Panc1 (cell line): ENCODE results near the gene DCP2. TPM values are rescaled to one million over a fixed set of nuclear protein-coding genes. Genes with fewer than 3 reads are reported as not detected.

Experiments
- ATAC-seq: fragments of 200-7000 bp; cut with Tn5 transposase; 2 replicates; pipeline ENCODE4 v1.9.1; 2020; ENCODE audit warnings: mild to moderate bottlenecking, moderate library complexity
- BruUV-seq: library from RNA; stranded (reverse); fragments of 400-500 nt; replicated peaks from 2 replicates; lab custom pipeline; 2021; lab: Mats Ljungman, UMichigan
- CTCF ChIA-PET: fragments of 300-600 bp; sonication (Branson Sonifier 250); formaldehyde crosslinking; loops from one replicate; lab custom pipeline; 2022; ENCODE audit warnings: antibody characterized with exemption; lab: Charles Lee
- POLR2A ChIA-PET: fragments of 300-600 bp; sonication (Branson Sonifier 250); formaldehyde crosslinking; loops from one replicate; lab custom pipeline; 2022; ENCODE audit warnings: antibody characterized with exemption; lab: Charles Lee
- DNase-seq: peaks from one replicate; pipeline ENCODE4 v3.0.0-alpha.2; 2010; ENCODE audit warnings: low read depth, low spot score
- H3K27ac ChIP-seq: 2 replicates; pipeline ENCODE4 v1.5.1; 2011; ENCODE audit warnings: mild to moderate bottlenecking, low read length, inconsistent platforms
- H3K27me3 ChIP-seq: fragments of 200-500 bp; sonication (Bioruptor generic); 2 replicates; pipeline ENCODE4 v1.6.0; 2014; ENCODE audit warnings: low read length, inconsistent platforms; ENCODE audit not compliant: control insufficient read depth, insufficient read depth
- H3K36me3 ChIP-seq: fragments of 200-500 bp; sonication (Bioruptor generic); 2 replicates; pipeline ENCODE4 v1.5.1; 2014; ENCODE audit warnings: inconsistent platforms, mild to moderate bottlenecking, low read length, moderate library complexity; ENCODE audit not compliant: control insufficient read depth, insufficient read depth
- H3K4me1 ChIP-seq: 2 replicates; pipeline ENCODE4 v1.5.1; 2011; ENCODE audit warnings: inconsistent platforms, mild to moderate bottlenecking, low read length, moderate library complexity; ENCODE audit not compliant: control insufficient read depth, insufficient read depth
- H3K4me3 ChIP-seq, 2 experiments: 2 replicates each; pipeline ENCODE4 v1.5.1; 2011 to 2012; ENCODE audit warnings: low read depth in 2 of 2, low read length in 2 of 2, mild to moderate bottlenecking in 2 of 2, inconsistent platforms in 1 of 2, moderate library complexity in 1 of 2
- H3K9me3 ChIP-seq: fragments of 200-500 bp; sonication (Bioruptor generic); 2 replicates; pipeline ENCODE4 v1.5.1; 2014; ENCODE audit warnings: low read depth, mild to moderate bottlenecking, inconsistent platforms, low read length, moderate library complexity; ENCODE audit not compliant: control insufficient read depth, insufficient read depth
- POLR2AphosphoS5 ChIP-seq: IDR thresholded peaks from 2 replicates; pipeline ENCODE4 v1.6.1; 2012; ENCODE audit warnings: mild to moderate bottlenecking, low read depth, low read length, moderate library complexity
- REST ChIP-seq, 2 experiments: IDR thresholded peaks; 2 replicates each; pipeline ENCODE4 v1.6.1; 2011 to 2012; ENCODE audit warnings: low read depth in 2 of 2, control low read depth in 1 of 2, low read length in 1 of 2, mild to moderate bottlenecking in 1 of 2, moderate library complexity in 1 of 2; ENCODE audit not compliant: insufficient read depth in 1 of 2
- SIN3A ChIP-seq: IDR thresholded peaks from 2 replicates; pipeline ENCODE4 v1.6.1; 2012; ENCODE audit warnings: low read depth, mild to moderate bottlenecking, low read length, moderate library complexity, borderline replicate concordance; ENCODE audit not compliant: insufficient read depth
- TCF7L2 ChIP-seq: IDR thresholded peaks from 2 replicates; pipeline ENCODE4 v1.6.1; 2011; ENCODE audit warnings: mild to moderate bottlenecking, low read depth, low read length, inconsistent platforms
- in situ Hi-C: cut with HindIII; loops from 2 replicates; pipeline ENCODE4 v1.10.0; 2016; ENCODE audit warnings: low sequenced_read_pairs, low pct_unique_long_range_greater_than_20kb
- intact Hi-C: fragments of 100-400 bp; cut with micrococcal nuclease; formaldehyde crosslinking; loops from one replicate; pipeline ENCODE4 v1.10.0; 2022; ENCODE audit not compliant: unreplicated experiment
- total RNA-seq: library from RNA; stranded (reverse); gene quantifications from one replicate; pipeline ENCODE4 v1.2.1, GENCODE V29; 2021; ENCODE audit not compliant: unreplicated experiment
- TF ChIP-seq, protein P1 (sequence below): fragments of 450-650 bp; IDR thresholded peaks from 2 replicates; pipeline ENCODE4 v1.5.1; 2017; ENCODE audit warnings: mild to moderate bottlenecking

Gene DCP2
- total RNA-seq, 1 experiment from 2014 or later = 70.4 TPM

GRCh38 chr5:112938286-112938685 is 38.3 kb upstream of the DCP2 start:
- intact Hi-C loops = no loop called here
- Histone ChIP-seq H3K4me1 (no peaks in the 10 kb centered on the region), H3K9me3 (no peaks in the 10 kb centered on the region), H3K4me3 (no peak overlapping the region), H3K36me3 (no peaks in the 10 kb centered on the region), H3K27ac (no peak overlapping the region), H3K27me3 (no peaks in the 10 kb centered on the region)
- no peak for TF ChIP-seq SIN3A
- TF ChIP-seq, protein P1, sequence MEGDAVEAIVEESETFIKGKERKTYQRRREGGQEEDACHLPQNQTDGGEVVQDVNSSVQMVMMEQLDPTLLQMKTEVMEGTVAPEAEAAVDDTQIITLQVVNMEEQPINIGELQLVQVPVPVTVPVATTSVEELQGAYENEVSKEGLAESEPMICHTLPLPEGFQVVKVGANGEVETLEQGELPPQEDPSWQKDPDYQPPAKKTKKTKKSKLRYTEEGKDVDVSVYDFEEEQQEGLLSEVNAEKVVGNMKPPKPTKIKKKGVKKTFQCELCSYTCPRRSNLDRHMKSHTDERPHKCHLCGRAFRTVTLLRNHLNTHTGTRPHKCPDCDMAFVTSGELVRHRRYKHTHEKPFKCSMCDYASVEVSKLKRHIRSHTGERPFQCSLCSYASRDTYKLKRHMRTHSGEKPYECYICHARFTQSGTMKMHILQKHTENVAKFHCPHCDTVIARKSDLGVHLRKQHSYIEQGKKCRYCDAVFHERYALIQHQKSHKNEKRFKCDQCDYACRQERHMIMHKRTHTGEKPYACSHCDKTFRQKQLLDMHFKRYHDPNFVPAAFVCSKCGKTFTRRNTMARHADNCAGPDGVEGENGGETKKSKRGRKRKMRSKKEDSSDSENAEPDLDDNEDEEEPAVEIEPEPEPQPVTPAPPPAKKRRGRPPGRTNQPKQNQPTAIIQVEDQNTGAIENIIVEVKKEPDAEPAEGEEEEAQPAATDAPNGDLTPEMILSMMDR = no peak
- no peak for TF ChIP-seq POLR2AphosphoS5
- no TSS peak for BruUV-seq
- DNase-seq (no peak), ATAC-seq (no peak)
- in situ Hi-C loops = no loop called here
- POLR2A ChIA-PET = no interaction called here
- CTCF ChIA-PET = no interaction called here

DNA sequence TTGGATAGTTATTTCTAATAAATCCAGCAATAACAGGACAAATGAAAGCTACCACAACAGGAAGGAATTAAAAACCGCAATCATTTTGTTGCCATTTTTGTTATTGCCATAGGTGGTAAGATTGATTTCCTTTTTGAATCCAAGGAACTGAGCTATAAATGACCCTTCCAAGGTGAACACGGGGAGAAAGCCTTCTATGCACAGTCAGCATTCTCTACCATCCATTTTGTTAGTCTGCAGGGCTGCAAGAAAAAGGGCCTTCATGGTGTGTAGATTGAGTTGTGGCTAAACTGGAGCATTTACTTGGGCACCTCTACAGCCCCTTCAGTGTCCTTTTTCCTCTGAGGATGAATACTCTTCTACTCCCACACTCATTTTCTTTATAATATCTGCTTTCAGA is 35.9 kb upstream of the DCP2 start:
- BruUV-seq = no TSS peak
- CTCF ChIA-PET = interaction anchor here (0.6 kb wide), 1 partner anchor 952 kb away, joined by 4 read pairs; no protein-coding TSS in a partner anchor
- POLR2A ChIA-PET = no interaction called here

More for the DNA sequence above, 35.9 kb upstream of the DCP2 start:
- H3K36me3 ChIP-seq = no peaks in the 10 kb centered on the region
- no peaks in the 10 kb centered on the region for H3K4me1 ChIP-seq
- in situ Hi-C loops (no loop called here), intact Hi-C loops (no loop called here)
- no peak for TF ChIP-seq REST (IDR thresholded peaks at IDR 0.05; ENCODE audit: insufficient read depth in 1 of 2, low read depth in 2 of 2, low read length in 1 of 2)
- TF ChIP-seq TCF7L2 = no peak
- TF ChIP-seq, protein P1 = no peak
- TF ChIP-seq POLR2AphosphoS5 = no peak
- no peak for TF ChIP-seq SIN3A
- H3K9me3 ChIP-seq = no peaks in the 10 kb centered on the region
- ATAC-seq (no peak), DNase-seq (no peak)
- no peaks in the 10 kb centered on the region for H3K27me3 ChIP-seq
- no peak overlapping the region for H3K27ac ChIP-seq
- no peak overlapping the region for H3K4me3 ChIP-seq
